Spleen (tissue), 11 donors: Measurements from ENCODE around the gene PCED1B. TPM values are rescaled to one million over a fixed set of nuclear protein-coding genes. Genes with fewer than 3 reads are reported as not detected.

Experiments
- DNase-seq: peaks from one replicate; pipeline ENCODE4 v3.0.0-alpha.2; 2020
- H3K27ac ChIP-seq, 8 donors: fragments of 200-600 bp; sonication (generic) in 7 of 8; 1 replicate in 4 of 8; 2 replicates in 4 of 8; pipeline versions ENCODE4 v1.5.0 to v1.8.0; 2016 to 2021; ENCODE audit warnings: inconsistent platforms in 4 of 8, mild to moderate bottlenecking in 4 of 8, moderate library complexity in 1 of 8
- H3K27me3 ChIP-seq, 7 donors: fragments of 200-600 bp; sonication (generic) in 6 of 7; replicated peaks in 1 of 7; 1 replicate in 4 of 7; 2 replicates in 3 of 7; pipeline versions ENCODE4 v1.5.0 to v1.8.0; 2016 to 2021; ENCODE audit warnings: inconsistent platforms in 3 of 7, mild to moderate bottlenecking in 1 of 7
- H3K36me3 ChIP-seq, 6 donors: fragments of 200-600 bp; sonication (generic) in 5 of 6; 1 replicate in 4 of 6; 2 replicates in 2 of 6; pipeline versions ENCODE4 v1.5.0 to v1.8.0; 2016 to 2021; ENCODE audit warnings: inconsistent platforms in 2 of 6
- H3K4me1 ChIP-seq, 6 donors: fragments of 200-600 bp; sonication (generic) in 5 of 6; 1 replicate in 3 of 6; 2 replicates in 3 of 6; pipeline versions ENCODE4 v1.5.0 to v1.8.0; 2016 to 2021; ENCODE audit warnings: inconsistent platforms in 3 of 6
- H3K4me3 ChIP-seq, 8 donors: fragments of 200-600 bp; sonication (generic) in 7 of 8; 1 replicate in 4 of 8; 2 replicates in 4 of 8; pipeline versions ENCODE4 v1.5.0 to v1.8.0; 2016 to 2021; ENCODE audit warnings: inconsistent platforms in 4 of 8, mild to moderate bottlenecking in 4 of 8, moderate library complexity in 2 of 8
- H3K9me3 ChIP-seq, 8 donors: fragments of 200-600 bp; sonication (generic) in 7 of 8; 1 replicate in 4 of 8; 2 replicates in 4 of 8; pipeline versions ENCODE4 v1.5.0 to v1.8.0; 2016 to 2021; ENCODE audit warnings: inconsistent platforms in 4 of 8
- CTCF ChIP-seq, 11 experiments: fragments of 200-600 bp in 7 of 11; fragments of 450-650 bp in 4 of 11; sonication (generic) in 4 of 11; IDR thresholded peaks in 8 of 11; conservative IDR thresholded peaks in 3 of 11; 1 replicate in 7 of 11; 2 replicates in 4 of 11; pipeline versions ENCODE4 v1.4.0 to v1.8.0; 2016 to 2021; ENCODE audit warnings: antibody characterized with exemption in 11 of 11, inconsistent platforms in 4 of 11, mild to moderate bottlenecking in 1 of 11
- POLR2A ChIP-seq, 3 donors: fragments of 450-650 bp; IDR thresholded peaks; one replicate each; pipeline ENCODE4 v1.5.1; 2017; ENCODE audit warnings: antibody characterized with exemption in 3 of 3, mild to moderate bottlenecking in 1 of 3
- POLR2AphosphoS5 ChIP-seq, 3 donors: sonication (generic); formaldehyde crosslinking; IDR thresholded peaks; one replicate each; pipeline ENCODE4 v1.5.1; 2017; ENCODE audit warnings: antibody characterized with exemption in 3 of 3
- WGBS, 5 donors: extraction: QIAGEN DNeasy Blood & Tissue Kit in 3 of 5; methylation state at CpG; one replicate each; pipeline versions ENCODE4 v1.1.5 to v1.1.7; 2013 to 2018; 5-methylcytosine and 5-hydroxymethylcytosine counted together
- intact Hi-C: fragments of 100-400 bp; cut with DNase I; formaldehyde crosslinking; loops from one replicate; pipeline ENCODE4 v1.15.0; 2023; ENCODE audit warnings: low total_unique reads
- polyA plus RNA-seq, 3 donors: library from polyadenylated mRNA; stranded (reverse); fragments of 200-250 nt; gene quantifications; one replicate each; pipeline ENCODE4 v1.2.1, GENCODE V29; 2013
- total RNA-seq, 7 donors: library from RNA; depleted of rRNA in 3 of 7; stranded (reverse); fragments of >200 nt in 3 of 7; fragmentation: NEBNext Ultra II Directional in 4 of 7; extraction: Animal tissue kit (Norgen Biotek cat#: 25700) in 4 of 7; gene quantifications; one replicate each; pipeline versions ENCODE4 v1.1.0 to v1.2.1, GENCODE V29; 2016 to 2021
- donor health status: healthy with polysubstance abuse.
- donor health status: DM: no; HTN: no; CAD: no; lungs with moderate emphysema.
- donor health status: DM: no; HTN: no; CAD: no.
- donor health status: Bipolar disorder and iron deficiency.
- donor health status: healthy.
- donor health status: DM: no; HTN: no; CAD: no.
- donor health status: DM: yes; HTN: yes; CAD: no.

Gene PCED1B
- total and polyA plus RNA-seq, 10 donors: 15.3 to 34.5 (median 24.4) TPM

DNA sequence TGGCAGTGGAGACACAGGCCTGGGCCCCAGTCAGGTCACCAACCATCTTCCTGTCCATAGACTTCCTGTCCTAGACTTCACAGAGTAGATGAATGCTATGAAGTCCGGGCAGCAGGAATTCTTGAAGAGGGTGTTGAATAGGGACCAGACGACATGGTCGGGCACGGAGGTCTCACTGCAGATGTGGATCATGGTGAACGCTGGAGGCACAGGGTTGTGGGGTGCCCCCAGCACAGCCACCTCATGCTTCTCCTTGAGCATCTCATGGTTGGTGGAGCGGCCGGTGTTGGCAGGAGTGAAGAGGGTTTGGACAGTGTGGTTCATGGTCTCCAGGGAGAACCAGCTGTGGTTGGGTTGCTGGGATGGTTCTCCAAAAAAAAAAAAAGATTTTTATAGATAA lies 56.2 kb downstream of the PCED1B start:
- no peaks in the 10 kb centered on the region for H3K36me3 ChIP-seq
- 94 to 97% (median 97%) methylated on average over 7 of the region's 7 CpGs for WGBS, 5 donors
- no peak for DNase-seq
- H3K4me3 ChIP-seq: no peak overlapping the region
- H3K9me3 ChIP-seq: no peaks in the 10 kb centered on the region
- peaks cover 0 to 3% (median 0%) of the 10 kb centered on the region in 6 donors for H3K4me1 ChIP-seq
- H3K27me3 ChIP-seq: no peaks in the 10 kb centered on the region
- intact Hi-C loops: no loop called here
- TF ChIP-seq POLR2A (IDR thresholded peaks at IDR 0.05): no peak
- no peak for TF ChIP-seq POLR2AphosphoS5 (IDR thresholded peaks at IDR 0.05)
- no peak for TF ChIP-seq CTCF (IDR thresholded peaks at IDR 0.05 in 8 of 11, conservative IDR thresholded peaks at IDR 0.05 in 3 of 11)
- no peak overlapping the region for H3K27ac ChIP-seq

DNA sequence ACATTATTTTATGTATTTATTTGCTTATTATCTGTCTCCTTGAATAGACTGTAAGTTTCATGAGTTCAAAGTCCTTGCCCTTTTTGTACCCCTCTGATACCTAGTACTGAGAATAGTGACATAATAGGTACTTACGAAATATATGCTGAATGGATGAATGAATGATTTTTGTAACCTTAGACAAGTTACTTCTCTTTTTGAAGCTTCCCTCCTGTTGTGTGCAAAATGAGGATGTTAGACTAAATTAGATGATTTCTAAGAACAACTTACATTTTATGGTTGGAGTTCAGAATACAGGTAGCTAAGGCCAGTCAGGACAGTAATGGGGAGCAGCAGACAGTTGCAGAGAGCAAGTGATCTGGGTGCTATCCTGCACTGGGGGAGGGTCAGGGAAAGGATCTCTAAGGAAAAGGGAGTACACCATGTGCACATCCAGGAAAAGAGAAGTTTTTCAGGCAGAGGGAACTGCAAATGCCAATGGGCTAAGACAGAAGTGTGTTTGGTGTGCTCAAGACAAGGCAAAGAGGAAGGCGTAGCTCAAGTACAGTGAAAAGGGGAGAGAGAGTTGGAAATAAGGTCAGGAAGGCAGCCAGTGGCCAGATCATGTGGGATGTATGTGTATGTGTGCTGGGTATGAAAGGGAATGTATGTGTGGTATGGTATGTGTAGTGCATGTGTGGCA lies 59.7 kb downstream of the PCED1B start:
- peaks cover 0 to 9% (median 0%) of the 10 kb centered on the region in 6 donors for H3K36me3 ChIP-seq
- H3K4me3 ChIP-seq: no peak overlapping the region
- intact Hi-C loops: no loop called here
- H3K4me1 ChIP-seq: peaks cover 0 to 3% (median 0%) of the 10 kb centered on the region in 6 donors
- TF ChIP-seq CTCF (IDR thresholded peaks at IDR 0.05 in 8 of 11, conservative IDR thresholded peaks at IDR 0.05 in 3 of 11) (no peak), POLR2AphosphoS5 (IDR thresholded peaks at IDR 0.05) (no peak), POLR2A (IDR thresholded peaks at IDR 0.05) (no peak)
- no peak for DNase-seq
- H3K27me3 ChIP-seq: no peaks in the 10 kb centered on the region
- no peak overlapping the region for H3K27ac ChIP-seq
- 59 to 76% (median 64%) methylated on average over 2 of the region's 2 CpGs for WGBS, 5 donors
- H3K9me3 ChIP-seq: peaks cover 0 to 9% (median 0%) of the 10 kb centered on the region in 8 donors

DNA sequence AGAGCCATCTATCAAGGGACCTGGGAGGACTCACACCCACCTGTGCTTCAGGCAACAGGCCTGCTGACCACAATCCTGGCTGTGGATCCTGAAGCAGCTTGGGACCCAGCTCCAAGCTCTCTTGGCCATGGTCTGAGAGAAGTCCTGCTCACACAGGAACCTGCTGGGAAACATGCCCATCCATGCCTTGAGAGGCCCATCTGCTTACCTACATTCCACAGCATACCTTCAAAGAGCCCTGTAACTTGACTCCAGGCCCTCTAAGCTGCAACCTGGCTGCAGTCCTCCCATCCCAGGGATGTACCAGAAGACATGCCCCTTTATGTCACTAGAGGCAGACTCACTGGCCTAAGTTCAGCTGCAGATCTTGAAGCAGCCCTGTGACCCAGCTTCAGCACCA lies 62.0 kb downstream of the PCED1B start:
- Histone ChIP-seq H3K9me3 (peaks cover 0 to 9% (median 0%) of the 10 kb centered on the region in 8 donors), H3K27me3 (no peaks in the 10 kb centered on the region), H3K36me3 (peaks cover 0 to 9% (median 0%) of the 10 kb centered on the region in 6 donors), H3K4me1 (peaks cover 0 to 3% (median 0%) of the 10 kb centered on the region in 6 donors), H3K27ac (no peak overlapping the region), H3K4me3 (no peak overlapping the region)
- intact Hi-C loops: no loop called here
- TF ChIP-seq CTCF (IDR thresholded peaks at IDR 0.05 in 8 of 11, conservative IDR thresholded peaks at IDR 0.05 in 3 of 11) (no peak), POLR2A (IDR thresholded peaks at IDR 0.05) (no peak), POLR2AphosphoS5 (IDR thresholded peaks at IDR 0.05) (no peak)
- no peak for DNase-seq

- no peak for TF ChIP-seq CTCF (IDR thresholded peaks at IDR 0.05 in 8 of 11, conservative IDR thresholded peaks at IDR 0.05 in 3 of 11)
- TF ChIP-seq POLR2A (IDR thresholded peaks at IDR 0.05): no peak
- TF ChIP-seq POLR2AphosphoS5 (IDR thresholded peaks at IDR 0.05): no peak
- Histone ChIP-seq H3K27me3 (no peaks in the 10 kb centered on the region), H3K9me3 (peaks cover 0 to 9% (median 0%) of the 10 kb centered on the region in 8 donors), H3K27ac (no peak overlapping the region), H3K4me3 (no peak overlapping the region), H3K36me3 (peaks cover 0 to 9% (median 0%) of the 10 kb centered on the region in 6 donors), H3K4me1 (no peaks in the 10 kb centered on the region)
- WGBS, 5 donors: 70 to 84% (median 76%) methylated on average over 2 of the region's 2 CpGs
- intact Hi-C loops: no loop called here
- DNase-seq: no peak
These were observed 65.3 kb downstream of the PCED1B start for GRCh38 chr12:47144769-47145168.
